GM19240 (cell line): Measurements from ENCODE around the gene C5AR2.
"Not testable (repeated sequence)": the region's sequence is repeated elsewhere in the genome, so short reads cannot be mapped to it uniquely, and the experiment has no call there.

Experiments
- DNase-seq: peaks from one replicate; pipeline ENCODE4 v3.0.0; 2011; ENCODE audit warnings: low spot score; ENCODE audit not compliant: insufficient read length

The C5AR2 gene

DNA sequence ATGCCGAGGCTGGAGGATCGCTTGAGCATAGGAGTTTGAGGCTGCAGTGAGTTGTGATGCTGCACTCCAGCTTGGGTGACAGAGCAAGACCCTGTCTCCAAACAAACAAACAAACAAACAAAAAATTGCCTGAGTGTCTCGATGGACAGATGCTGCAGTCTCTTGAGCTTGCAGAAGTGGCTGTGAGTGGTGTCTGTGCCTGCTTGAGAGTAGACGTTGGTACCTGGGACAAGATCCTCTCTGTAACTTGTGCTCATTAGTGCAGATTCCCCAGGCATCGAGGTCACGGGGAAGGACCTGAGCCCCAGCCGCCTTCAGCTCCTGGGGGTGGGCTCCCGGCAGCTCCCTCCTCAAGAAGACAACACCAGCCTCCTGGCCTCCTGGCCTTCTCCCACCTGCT, 8.6 kb upstream of the C5AR2 start:
- no peak for DNase-seq

DNA sequence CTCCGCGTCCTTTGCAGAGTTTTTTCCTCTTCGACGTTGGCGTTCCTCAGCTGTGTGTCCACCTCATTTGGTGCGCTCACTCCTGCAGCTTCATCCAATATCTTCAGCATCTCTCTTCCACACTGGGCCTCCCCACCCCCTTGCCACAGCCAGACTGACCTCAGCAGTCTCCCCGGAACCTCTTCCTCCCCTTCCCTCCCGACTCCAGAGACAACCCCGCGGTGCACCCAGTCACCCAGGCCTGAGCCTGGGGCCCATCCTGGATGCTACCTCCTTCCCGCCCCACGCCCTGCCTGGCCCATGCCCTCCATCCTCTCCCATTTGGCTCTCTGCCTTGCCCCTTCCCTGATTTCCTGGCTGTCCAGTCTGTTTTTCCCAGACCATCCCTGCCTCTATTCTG, 8.1 kb upstream of the C5AR2 start:
- no peak for DNase-seq

DNA sequence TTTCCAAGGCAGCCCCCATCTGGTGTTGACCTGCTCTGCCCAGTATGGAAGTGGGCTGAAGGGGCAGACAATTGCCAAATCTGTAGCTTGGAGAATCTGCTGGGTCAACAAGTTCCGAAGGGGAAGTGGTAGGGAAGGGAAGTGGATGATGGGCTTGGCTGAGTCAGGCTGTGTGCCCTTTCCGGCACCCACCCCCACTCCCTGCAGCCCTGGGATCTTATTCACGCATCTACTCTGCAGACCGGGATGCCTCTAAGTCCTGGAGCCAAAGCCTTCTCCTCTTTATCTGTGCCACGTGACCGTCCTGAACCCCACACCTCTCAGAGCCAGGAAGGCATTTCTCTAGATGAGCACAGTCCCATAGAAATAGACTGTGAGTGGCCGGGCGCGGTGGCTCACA, 7.5 kb upstream of the C5AR2 start:
- DNase-seq: no peak

DNA sequence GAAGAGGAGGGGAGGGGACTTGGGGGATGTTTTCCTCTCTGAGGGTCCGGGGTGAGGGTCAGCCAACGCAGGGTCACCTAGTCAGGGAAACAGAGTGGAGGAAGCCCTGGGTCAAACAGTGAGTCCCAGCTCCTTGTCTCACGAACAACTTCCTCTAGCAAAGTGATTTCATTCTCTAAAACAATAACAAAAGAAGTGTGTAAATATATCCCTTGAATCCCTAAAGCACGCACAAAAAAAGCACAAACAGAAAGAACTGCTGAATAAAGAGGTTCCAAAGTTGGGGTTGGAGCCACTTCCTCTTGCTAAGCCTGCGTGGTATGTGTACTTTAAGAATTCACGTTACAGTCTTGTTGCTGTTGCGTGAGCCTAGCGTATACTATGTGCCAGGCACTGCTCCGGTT, 1.5 kb upstream of the C5AR2 start:
- no peak for DNase-seq

DNA sequence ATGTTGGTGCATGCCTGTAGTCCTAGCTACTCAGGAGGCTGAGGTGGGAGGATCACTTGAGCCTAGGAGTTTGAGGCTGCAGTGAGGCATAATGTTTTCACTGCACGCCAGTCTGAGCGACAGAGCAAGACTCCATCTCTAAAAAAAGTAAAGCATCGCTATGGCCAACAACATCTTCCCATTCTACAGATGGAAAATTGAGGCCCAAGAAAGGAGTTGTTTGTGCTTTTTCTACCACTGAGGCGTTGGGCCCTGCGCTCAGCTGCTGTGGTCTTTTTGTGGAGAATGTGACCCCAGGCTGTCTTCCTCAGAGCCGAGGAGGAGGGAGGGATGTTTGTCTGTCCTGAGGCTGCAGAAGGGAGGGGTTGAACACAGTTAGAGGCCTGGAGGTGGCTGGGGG, 485 bp upstream of the C5AR2 start:
- DNase-seq: no peak

DNA sequence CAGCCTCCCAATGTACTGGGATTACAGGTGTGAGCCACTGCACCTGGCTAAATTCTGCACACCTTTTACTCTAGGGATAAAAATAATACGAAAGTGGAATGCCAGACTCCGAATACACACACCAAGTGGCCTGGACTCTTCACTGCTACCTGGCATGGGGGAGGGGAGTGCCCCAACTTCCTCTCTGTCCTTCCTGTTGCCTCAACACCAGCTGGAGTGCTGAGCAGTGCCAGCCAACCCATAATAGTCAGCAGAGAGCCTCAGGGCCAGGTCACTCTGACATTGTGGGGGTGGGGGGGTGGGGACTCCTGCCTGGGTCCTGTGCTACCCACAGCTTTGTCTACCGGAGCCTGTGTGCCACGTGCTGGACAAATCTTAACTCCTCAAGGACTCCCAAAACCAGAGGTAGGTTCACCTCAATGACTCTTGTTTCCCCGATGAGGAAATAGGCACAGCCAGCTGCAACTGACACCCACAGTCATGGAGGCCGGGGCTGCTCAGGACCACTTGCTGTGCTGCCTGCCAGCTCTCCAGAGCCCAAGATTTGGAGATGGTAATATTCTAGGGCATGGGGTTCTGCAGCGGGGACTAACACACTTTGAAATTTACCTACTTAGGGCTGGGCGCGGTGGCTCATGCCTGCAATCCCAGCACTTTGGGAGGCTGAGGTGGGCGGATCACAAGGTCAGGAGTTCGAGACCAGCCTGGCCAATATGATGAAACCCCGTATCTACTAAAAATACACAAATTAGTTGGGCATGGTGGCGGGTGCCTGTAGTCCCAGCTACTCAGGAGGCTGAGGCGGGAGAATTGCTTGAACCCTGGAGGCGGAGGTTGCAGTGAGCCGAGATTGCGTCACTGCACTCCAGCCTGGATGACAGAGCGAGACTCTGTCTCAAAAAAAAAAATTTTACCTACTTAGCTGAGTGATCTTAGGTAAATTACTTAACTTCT, 5.1 kb downstream of the C5AR2 start:
- DNase-seq: not testable (repeated sequence)

DNA sequence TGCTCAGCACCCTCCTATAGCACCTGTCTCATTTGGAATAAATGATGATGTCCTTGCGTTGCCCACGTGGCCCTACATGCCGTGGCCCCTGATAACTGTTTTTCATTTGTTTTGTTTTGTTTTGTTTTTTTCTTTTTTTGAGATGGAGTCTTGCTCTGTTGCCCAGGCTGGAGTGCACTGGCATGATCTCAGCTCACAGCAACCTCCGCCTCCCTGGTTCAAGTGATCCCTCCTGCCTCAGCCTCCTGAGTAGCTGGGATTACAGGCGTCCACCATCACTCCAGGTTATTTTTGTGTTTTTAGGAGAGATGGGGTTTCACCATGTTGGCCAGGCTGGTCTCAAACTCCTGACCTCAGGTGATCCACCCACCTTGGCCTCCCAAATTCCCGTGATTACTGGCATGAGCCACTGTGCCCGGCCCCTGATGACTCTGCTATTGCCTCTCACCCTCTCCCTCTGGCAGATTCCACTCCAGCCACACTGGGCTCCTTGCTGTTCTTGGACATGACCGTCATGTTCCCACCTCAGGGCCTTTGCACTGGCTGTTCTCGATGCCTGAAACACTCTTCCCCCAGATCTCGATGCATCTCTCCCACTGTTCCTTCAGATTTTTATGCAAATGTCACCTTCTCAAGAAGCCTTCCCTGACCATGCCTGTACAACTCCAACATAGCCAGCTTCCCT, 7.4 kb downstream of the C5AR2 start:
- DNase-seq: no peak

DNA sequence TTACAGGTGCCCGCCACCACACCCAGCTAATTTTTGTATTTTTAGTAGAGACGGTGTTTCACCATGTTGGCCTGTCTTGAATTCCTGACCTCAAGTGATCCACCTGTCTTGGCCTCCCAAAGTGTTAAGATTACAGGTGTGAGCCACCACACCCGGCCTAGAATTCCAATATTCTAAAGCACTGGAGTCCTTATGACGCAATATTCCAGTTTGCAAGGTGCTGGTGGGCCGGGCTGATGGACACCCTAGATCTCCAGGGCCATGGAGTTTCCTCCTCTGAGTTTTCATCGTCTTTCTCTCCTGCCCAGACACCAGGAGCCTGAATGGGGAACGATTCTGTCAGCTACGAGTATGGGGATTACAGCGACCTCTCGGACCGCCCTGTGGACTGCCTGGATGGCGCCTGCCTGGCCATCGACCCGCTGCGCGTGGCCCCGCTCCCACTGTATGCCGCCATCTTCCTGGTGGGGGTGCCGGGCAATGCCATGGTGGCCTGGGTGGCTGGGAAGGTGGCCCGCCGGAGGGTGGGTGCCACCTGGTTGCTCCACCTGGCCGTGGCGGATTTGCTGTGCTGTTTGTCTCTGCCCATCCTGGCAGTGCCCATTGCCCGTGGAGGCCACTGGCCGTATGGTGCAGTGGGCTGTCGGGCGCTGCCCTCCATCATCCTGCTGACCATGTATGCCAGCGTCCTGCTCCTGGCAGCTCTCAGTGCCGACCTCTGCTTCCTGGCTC, 8.7 kb downstream of the C5AR2 start:
- no peak for DNase-seq

DNA sequence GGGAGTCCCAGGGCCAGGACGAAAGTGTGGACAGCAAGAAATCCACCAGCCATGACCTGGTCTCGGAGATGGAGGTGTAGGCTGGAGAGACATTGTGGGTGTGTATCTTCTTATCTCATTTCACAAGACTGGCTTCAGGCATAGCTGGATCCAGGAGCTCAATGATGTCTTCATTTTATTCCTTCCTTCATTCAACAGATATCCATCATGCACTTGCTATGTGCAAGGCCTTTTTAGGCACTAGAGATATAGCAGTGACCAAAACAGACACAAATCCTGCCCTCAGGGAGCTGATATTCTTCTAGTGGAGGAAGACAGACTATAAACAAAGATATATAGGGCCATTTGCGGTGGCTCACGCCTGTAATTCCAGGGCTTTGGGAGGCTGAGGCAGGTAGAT, 9.8 kb downstream of the C5AR2 start:
- DNase-seq: no peak

DNA sequence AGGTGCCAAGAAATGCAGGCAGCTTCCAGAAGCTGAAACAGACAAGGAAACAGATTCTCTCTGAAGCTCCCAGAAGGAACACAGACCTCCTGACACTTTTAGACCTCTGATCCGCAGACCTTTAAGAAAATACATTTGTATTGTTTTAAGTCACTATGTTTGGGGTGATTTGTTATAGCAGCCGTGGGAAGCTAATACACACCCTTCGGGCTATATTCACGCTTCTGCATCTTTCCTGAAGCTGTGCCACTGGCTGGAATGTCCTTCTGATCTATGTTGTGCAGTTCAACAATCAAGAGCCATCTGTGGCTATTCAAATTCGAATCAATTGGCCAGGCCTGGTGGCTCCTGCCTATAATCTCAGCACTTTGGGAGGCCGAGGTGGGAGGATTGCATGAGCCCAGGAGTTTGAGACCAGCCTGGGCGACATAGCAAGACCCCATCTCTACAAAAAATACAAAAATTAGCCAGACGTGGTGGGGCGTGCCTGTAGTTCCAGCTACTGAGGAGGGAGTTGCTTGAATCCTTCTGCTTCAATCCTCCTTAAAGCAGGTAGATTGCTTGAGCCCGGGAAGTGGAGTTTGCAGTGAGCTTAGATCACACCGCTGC, 11.3 kb downstream of the C5AR2 start:
- DNase-seq: no peak

DNA sequence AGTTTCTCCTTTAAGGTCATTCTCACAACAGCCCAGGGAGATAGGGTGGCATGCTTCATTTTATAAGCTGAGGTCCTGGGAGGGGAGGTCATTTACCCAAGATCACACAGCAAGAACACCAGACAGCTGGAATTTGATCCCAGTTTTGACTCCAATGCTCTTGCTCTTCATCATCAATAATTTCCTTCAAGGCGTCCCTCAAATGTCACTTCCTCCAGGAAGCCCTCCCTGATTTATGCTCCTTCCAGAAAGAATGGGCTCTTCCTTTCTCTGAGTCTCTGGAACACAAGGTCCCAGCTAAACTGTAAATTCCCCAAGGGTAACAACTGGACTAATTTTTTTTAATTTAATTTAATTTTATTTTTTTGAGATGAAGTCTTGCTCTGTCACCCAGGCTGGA, 12.4 kb downstream of the C5AR2 start:
- no peak for DNase-seq

DNA sequence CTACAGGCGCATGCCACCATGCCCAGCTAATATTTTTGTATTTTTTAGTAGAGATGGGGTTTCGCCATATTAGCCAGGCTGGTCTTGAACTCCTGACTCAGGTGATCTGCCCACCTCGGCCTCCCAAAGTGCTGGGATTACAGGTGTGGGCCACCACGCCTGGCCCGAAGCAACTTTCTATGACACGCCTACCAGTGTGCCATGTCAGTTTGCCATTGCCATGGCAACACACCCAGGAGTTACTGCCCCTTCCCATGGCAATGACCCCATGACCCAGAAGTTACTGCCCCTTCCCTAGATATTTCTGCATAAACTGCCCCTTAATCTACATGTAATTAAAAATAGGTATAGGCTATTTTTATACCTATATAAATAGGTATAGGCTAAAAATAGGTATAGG, 14.0 kb downstream of the C5AR2 start:
- DNase-seq: not testable (repeated sequence)

DNA sequence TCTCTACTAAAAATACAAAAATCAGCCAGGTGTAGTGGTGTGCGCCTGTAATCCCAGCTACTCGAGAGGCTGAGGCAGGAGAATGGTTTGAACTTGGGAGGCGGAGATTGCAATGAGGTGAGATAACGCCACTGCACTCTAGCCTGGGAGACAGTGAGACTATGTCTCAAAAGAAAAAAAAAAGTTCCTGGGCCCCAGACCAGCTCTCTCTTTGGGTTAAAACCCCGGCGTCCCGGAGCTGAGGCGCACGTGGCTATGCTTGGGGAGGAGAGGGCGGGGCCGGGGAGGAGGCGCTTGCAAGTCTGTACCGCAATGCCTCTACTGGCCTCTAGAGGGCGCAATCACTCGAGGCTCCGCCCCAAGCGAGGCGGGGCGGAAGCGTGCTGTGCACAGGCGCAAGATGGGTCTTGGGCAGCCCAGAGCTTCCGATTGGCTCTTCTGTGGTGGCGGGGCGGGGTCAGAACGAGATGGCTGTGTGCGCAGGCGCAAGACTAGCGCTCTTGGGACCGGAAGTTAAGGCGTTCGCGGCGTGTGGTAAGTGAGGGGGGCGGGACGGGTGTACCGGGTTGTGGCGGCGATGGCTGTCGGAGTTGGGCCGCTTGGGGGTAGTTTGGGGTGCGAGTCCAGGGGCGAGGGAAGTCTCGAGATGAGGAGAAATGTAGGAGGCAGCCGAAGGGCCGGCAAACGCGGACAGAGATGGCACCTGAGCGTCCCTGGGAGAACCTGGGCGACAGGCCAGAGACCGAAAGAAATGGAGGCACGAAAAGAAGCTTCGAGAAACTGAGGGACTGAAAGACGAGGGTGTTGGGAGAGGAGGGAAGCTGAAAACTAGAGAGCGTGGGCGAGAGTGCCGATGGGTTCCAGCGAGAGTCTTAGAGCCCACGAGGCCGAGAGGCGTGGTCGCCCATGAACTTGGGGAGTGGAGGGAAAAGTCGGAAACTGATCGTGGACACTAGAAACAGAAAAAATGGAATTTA, 17.1 kb downstream of the C5AR2 start, which contains the start of gene DHX34:
Gene DHX34, plus strand, starts transcription at position 497 of the 977 bp plus-strand sequence. CDS start 3,716 bp downstream, outside the sequence.
- peak; percentile 99 for DNase-seq

DNA sequence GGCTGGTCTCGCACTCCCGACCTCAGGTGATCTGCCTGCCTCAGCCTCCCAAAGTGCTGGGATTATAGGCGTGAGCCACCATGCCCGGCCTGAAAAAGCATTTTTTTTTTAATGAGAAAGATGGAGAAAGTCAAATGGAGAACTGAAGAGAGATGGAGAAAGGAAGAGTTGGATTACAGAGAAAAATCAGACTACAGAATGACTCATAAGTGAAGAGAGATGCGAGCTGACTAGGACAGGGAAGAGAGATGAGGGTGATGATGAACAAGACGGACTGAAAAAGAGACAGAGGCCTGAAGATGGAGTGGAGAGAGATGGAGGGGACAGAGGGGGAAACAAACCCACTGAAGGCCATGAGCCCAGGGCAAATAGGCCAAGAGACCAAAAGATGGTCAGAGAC, 18.7 kb downstream of the C5AR2 start:
- no peak for DNase-seq

DNA sequence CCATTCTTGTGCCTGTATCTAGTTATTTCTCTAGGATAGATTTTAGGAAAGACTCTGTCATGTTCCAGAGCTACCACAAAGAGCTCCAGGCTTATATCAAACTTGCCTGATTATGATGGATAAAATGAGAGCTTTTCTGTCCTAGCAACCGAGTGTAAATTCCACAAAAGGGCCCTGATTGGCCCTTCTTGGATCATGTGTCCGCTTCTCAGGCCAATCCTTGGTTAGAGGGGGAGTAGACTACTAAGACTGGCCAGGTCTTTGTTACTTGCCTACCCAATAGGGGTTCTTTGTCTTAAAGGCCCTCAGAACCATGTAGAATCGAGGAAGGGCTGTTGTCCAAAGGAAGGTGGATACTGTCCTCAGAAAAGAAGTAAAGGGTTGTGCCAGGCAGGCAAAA, 19.6 kb downstream of the C5AR2 start:
- DNase-seq: no peak

DNA sequence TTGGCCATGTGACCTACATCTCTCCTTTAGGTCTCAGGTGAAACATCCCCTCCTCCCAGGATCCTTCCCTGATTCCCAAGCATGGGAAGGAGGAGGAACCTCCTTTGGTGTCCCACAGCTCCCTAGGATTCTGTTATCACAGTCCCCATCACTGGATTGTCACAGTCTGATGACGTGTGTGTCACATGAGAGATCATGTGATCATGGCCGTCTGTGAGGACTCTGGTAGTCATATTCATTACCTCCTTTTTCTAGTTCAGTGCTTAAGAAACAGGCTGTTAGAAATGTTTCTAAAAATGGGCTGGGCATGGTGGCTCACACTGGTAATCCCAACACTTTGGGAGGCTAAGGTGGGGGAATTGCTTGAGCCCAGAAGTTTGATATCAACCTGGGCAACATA, 20.1 kb downstream of the C5AR2 start:
- no peak for DNase-seq

DNA sequence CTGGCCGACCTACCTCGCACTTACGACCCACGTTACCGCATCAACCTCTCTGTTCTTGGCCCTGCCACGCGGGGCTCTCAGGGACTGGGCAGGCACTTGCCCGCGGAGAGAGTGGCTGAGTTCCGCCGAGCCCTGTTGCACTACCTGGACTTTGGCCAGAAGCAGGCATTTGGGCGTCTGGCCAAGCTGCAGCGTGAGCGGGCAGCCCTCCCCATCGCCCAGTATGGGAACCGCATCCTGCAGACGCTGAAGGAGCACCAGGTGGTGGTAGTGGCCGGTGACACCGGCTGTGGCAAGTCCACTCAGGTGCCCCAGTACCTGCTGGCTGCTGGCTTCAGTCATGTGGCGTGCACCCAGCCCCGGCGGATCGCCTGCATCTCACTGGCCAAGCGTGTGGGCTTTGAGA, 21.3 kb downstream of the C5AR2 start:
- DNase-seq: no peak

DNA sequence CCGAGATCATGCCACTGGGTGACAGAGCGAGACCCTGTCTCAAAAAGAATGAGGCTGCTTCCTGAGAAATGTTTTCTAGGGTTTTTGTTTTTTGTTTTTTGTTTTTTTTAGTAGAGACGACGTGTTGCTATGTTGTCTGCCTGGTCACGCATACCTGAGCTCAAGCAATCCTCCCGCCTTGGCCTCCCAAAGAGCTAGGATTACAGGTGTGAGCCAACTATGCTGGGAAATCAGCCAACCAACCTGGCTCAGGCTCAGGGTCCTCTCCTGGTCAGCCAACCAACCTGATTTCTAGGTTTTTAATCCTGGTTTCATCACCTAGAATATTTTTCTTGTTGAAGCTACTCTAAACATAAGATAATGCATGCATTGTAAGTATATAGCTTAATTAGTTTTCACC, 24.9 kb downstream of the C5AR2 start:
- DNase-seq: no peak

DNA sequence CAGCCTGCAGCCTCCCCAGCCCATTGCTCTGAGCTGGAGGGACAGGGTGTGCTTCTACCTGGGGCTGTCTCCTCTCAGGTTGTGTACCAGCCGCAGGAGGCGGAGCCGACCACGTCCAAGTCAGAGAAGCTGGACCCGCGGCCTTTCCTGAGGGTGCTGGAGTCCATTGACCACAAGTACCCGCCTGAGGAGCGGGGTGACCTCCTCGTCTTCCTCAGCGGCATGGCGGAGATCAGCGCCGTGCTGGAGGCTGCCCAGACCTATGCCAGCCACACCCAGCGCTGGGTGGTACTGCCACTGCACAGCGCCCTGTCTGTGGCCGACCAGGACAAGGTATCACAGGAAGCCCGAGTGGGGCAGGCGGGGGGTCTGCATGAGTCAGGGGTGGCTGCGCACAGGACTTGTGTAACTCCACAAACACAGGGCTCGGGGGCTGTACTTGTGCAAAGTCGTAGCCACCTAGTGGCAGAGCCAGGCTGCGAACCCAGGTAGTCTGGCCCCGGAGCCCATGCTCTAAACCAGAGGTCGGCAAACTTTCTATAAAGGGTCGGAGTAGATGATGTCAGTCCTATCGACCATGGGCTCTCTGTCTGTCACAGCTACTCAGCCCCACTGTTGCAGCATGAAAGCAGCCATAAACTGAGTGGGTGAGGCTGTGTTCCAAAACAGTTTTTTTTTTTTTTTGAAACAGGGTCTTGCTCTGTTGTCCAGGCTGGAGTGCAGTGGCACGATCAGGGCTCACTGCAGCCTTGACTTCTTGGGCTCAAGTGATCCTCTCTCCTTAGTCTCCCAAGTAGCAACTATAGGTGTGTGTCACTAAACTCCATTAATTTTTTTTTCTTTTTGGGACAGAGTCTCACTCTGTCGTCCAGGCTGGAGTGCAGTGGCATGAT, 26.1 kb downstream of the C5AR2 start:
- no peak for DNase-seq
